Measurements from ENCODE around the gene ELOB. TPM values are rescaled to one million over a fixed set of nuclear protein-coding genes. Genes with fewer than 3 reads are reported as not detected.

Gene ELOB
- polyA plus RNA-seq, 1 of the 3 experiments (the other 2 are of a cell fraction) = 329 TPM

DNA sequence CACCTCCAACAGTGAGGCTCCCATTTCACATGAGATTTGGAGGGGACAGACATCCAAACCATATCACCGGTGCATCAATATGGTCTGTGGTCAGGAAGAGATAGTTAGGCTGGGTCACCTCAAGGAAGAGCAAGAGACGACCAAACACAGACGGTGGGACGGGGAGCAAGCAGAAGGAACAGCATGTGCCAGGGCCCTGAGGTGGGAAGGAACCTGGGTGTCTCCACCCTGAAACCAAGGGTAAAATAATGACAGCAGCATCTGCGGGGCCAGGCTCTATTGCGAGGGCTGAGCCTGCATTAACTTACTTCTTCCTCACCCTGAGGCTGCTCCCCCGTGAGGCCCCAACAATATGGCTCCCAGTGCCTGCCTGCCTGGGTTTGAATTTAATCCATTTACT, 31.1 kb upstream of the ELOB start:
- ChIA-PET CTCF (interaction anchor here (1.2 kb wide), 1 partner anchor 31 kb away, joined by 3 read pairs; no protein-coding TSS in a partner anchor), POLR2A (no interaction called here)
- Histone ChIP-seq H3F3A (replicated peaks; ENCODE audit: insufficient read depth) (no peaks in the 10 kb centered on the region), H3K4me3 (ENCODE audit: low read depth in 2 of 2, low read length in 1 of 2) (no peak overlapping the region), H4K20me1 (ENCODE audit: insufficient read depth) (no peaks in the 10 kb centered on the region), H3K36me3 (replicated peaks in 1 of 2; ENCODE audit: control insufficient read depth in 1 of 2, insufficient read depth in 2 of 2, low read length in 1 of 2) (no peaks in the 10 kb centered on the region), H3K27me3 (ENCODE audit: insufficient read depth) (no peaks in the 10 kb centered on the region; the same call in 1 of the 2 replicates), H3K79me2 (ENCODE audit: insufficient read depth) (no peaks in the 10 kb centered on the region), H3K4me1 (ENCODE audit: control insufficient read depth in 1 of 2, insufficient read depth in 2 of 2, low read depth in 1 of 2, low read length in 1 of 2) (peaks cover 0 to 3% of the 10 kb centered on the region in 2 experiments; a peak in 1 of 4 replicates), H2AFZ (ENCODE audit: low read depth) (no peak overlapping the region), H3K27ac (ENCODE audit: low read depth in 2 of 2, low read length in 1 of 2) (no peak overlapping the region), H3K9me3 (no peaks in the 10 kb centered on the region), H3K4me2 (no peak overlapping the region), H3K9ac (no peak overlapping the region), H3K9me2 (no peaks in the 10 kb centered on the region)
- 87% methylated on average over 7 of the region's 7 CpGs for WGBS (ENCODE audit: low lambda C conversion rate)
- DNase-seq = no peak
- TF ChIP-seq RFX5 (IDR thresholded peaks at IDR 0.05; ENCODE audit: low read length) (no peak), FOXM1 (IDR thresholded peaks at IDR 0.05; ENCODE audit: low read depth) (no peak), FOSL2 (IDR thresholded peaks at IDR 0.05; ENCODE audit: borderline replicate concordance, low read depth) (no peak), ELF1 (IDR thresholded peaks at IDR 0.05) (no peak), FOXJ3 (CRISPR knock-in tag; IDR thresholded peaks at IDR 0.05) (no peak), YY1 (IDR thresholded peaks at IDR 0.05; ENCODE audit: low read depth) (no peak), TCF12 (IDR thresholded peaks at IDR 0.05) (no peak), SMC3 (IDR thresholded peaks at IDR 0.05; ENCODE audit: low read depth, low read length) (no peak), CHD2 (IDR thresholded peaks at IDR 0.05; ENCODE audit: low read length, partially characterized antibody) (no peak), GABPA (IDR thresholded peaks at IDR 0.05; ENCODE audit: low read depth) (no peak)
- TF ChIP-seq, protein P1, sequence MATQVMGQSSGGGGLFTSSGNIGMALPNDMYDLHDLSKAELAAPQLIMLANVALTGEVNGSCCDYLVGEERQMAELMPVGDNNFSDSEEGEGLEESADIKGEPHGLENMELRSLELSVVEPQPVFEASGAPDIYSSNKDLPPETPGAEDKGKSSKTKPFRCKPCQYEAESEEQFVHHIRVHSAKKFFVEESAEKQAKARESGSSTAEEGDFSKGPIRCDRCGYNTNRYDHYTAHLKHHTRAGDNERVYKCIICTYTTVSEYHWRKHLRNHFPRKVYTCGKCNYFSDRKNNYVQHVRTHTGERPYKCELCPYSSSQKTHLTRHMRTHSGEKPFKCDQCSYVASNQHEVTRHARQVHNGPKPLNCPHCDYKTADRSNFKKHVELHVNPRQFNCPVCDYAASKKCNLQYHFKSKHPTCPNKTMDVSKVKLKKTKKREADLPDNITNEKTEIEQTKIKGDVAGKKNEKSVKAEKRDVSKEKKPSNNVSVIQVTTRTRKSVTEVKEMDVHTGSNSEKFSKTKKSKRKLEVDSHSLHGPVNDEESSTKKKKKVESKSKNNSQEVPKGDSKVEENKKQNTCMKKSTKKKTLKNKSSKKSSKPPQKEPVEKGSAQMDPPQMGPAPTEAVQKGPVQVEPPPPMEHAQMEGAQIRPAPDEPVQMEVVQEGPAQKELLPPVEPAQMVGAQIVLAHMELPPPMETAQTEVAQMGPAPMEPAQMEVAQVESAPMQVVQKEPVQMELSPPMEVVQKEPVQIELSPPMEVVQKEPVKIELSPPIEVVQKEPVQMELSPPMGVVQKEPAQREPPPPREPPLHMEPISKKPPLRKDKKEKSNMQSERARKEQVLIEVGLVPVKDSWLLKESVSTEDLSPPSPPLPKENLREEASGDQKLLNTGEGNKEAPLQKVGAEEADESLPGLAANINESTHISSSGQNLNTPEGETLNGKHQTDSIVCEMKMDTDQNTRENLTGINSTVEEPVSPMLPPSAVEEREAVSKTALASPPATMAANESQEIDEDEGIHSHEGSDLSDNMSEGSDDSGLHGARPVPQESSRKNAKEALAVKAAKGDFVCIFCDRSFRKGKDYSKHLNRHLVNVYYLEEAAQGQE (IDR thresholded peaks at IDR 0.05; ENCODE audit: low read depth, low read length) = no peak
- TF ChIP-seq, protein P2, sequence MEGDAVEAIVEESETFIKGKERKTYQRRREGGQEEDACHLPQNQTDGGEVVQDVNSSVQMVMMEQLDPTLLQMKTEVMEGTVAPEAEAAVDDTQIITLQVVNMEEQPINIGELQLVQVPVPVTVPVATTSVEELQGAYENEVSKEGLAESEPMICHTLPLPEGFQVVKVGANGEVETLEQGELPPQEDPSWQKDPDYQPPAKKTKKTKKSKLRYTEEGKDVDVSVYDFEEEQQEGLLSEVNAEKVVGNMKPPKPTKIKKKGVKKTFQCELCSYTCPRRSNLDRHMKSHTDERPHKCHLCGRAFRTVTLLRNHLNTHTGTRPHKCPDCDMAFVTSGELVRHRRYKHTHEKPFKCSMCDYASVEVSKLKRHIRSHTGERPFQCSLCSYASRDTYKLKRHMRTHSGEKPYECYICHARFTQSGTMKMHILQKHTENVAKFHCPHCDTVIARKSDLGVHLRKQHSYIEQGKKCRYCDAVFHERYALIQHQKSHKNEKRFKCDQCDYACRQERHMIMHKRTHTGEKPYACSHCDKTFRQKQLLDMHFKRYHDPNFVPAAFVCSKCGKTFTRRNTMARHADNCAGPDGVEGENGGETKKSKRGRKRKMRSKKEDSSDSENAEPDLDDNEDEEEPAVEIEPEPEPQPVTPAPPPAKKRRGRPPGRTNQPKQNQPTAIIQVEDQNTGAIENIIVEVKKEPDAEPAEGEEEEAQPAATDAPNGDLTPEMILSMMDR (IDR thresholded peaks at IDR 0.05) = no peak
- TF ChIP-seq, protein P3, sequence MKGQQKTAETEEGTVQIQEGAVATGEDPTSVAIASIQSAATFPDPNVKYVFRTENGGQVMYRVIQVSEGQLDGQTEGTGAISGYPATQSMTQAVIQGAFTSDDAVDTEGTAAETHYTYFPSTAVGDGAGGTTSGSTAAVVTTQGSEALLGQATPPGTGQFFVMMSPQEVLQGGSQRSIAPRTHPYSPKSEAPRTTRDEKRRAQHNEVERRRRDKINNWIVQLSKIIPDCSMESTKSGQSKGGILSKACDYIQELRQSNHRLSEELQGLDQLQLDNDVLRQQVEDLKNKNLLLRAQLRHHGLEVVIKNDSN (IDR thresholded peaks at IDR 0.05; ENCODE audit: borderline replicate concordance, low read depth) = no peak
- TF ChIP-seq, protein P4, sequence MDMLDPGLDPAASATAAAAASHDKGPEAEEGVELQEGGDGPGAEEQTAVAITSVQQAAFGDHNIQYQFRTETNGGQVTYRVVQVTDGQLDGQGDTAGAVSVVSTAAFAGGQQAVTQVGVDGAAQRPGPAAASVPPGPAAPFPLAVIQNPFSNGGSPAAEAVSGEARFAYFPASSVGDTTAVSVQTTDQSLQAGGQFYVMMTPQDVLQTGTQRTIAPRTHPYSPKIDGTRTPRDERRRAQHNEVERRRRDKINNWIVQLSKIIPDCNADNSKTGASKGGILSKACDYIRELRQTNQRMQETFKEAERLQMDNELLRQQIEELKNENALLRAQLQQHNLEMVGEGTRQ (IDR thresholded peaks at IDR 0.05; ENCODE audit: borderline replicate concordance, low read depth, low read length) = no peak
- TF ChIP-seq, protein P5, sequence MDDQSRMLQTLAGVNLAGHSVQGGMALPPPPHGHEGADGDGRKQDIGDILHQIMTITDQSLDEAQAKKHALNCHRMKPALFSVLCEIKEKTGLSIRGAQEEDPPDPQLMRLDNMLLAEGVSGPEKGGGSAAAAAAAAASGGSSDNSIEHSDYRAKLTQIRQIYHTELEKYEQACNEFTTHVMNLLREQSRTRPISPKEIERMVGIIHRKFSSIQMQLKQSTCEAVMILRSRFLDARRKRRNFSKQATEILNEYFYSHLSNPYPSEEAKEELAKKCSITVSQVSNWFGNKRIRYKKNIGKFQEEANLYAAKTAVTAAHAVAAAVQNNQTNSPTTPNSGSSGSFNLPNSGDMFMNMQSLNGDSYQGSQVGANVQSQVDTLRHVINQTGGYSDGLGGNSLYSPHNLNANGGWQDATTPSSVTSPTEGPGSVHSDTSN (IDR thresholded peaks at IDR 0.05) = no peak

Data from SK-N-SH (cell line).